NCI-H187 treated with DMSO at 0.1 percent for 48 hours (cell line): Measurements from ENCODE around the gene CUTA.

Source experiments
- DNase-seq: peaks from one replicate; lab custom pipeline; 2025; lab: John Stamatoyannopoulos, UW

The CUTA gene

GRCh38 chr6:33417903-33418689 is at the start of gene CUTA:
Gene CUTA, minus strand, starts transcription at chr6:33418107. Its CDS starts 107 bp downstream, at chr6:33418000.
- DNase-seq, result peak; percentile 92

GRCh38 chr6:33467091-33467490 is 49.2 kb upstream of the CUTA start:
- DNase-seq, result no peak

- DNase-seq, result no peak
These were observed 48.3 kb upstream of the CUTA start for GRCh38 chr6:33466075-33466735.

- no peak for DNase-seq
These were observed 41.3 kb upstream of the CUTA start for GRCh38 chr6:33459226-33459625.

- DNase-seq, result no peak
These were observed 40.8 kb upstream of the CUTA start for GRCh38 chr6:33458676-33459075.

- DNase-seq, result no peak
These were observed 38.2 kb upstream of the CUTA start for GRCh38 chr6:33456156-33456555.

GRCh38 chr6:33455051-33455450 is 37.1 kb upstream of the CUTA start:
- DNase-seq, result no peak

- peak; percentile 79 for DNase-seq
These were observed 36.4 kb upstream of the CUTA start, which contains the start of gene ZBTB9 for GRCh38 chr6:33454009-33454946. Gene ZBTB9, plus strand, starts transcription at chr6:33454576. Its CDS starts 525 bp downstream, at chr6:33455101.

GRCh38 chr6:33453393-33454008 is 35.6 kb upstream of the CUTA start:
- DNase-seq, result no peak

- no peak for DNase-seq
These were observed 34.6 kb upstream of the CUTA start for GRCh38 chr6:33452496-33452895.

- no peak for DNase-seq
These were observed 33.7 kb upstream of the CUTA start for GRCh38 chr6:33451606-33452005.

GRCh38 chr6:33450434-33450833 is 32.5 kb upstream of the CUTA start:
- no peak for DNase-seq

- no peak for DNase-seq
These were observed 28.4 kb upstream of the CUTA start for GRCh38 chr6:33446356-33446755.

GRCh38 chr6:33445119-33445603 is 27.3 kb upstream of the CUTA start:
- DNase-seq, result no peak

- DNase-seq, result no peak
These were observed 26.0 kb upstream of the CUTA start for GRCh38 chr6:33443619-33444504.

GRCh38 chr6:33443025-33443424 is 25.1 kb upstream of the CUTA start:
- no peak for DNase-seq

- DNase-seq, result no peak
These were observed 24.4 kb upstream of the CUTA start for GRCh38 chr6:33442283-33442682.

- DNase-seq, result no peak
These were observed 23.6 kb upstream of the CUTA start for GRCh38 chr6:33441457-33441856.

GRCh38 chr6:33440649-33441309 is 22.9 kb upstream of the CUTA start:
- no peak for DNase-seq
